Left lung (tissue), 14 donors: ENCODE measurements around the gene KRT6A. TPM values are rescaled to one million over a fixed set of nuclear protein-coding genes. Genes with fewer than 3 reads are reported as not detected.

Experiments
- ATAC-seq: fragments of 200-7000 bp; cut with Tn5 transposase; one replicate; pipeline ENCODE4 v1.9.1; 2020; ENCODE audit warnings: moderate library complexity
- DNase-seq, 4 donors: peaks; one replicate each; pipeline ENCODE4 v3.0.0-alpha.2; 2013 to 2020
- H3K27ac ChIP-seq, 2 donors: fragments of 200-600 bp; sonication (generic) in 1 of 2; one replicate each; pipeline versions ENCODE4 v1.5.0 to v1.8.0; 2020 to 2021
- H3K27me3 ChIP-seq, 2 donors: fragments of 200-600 bp; sonication (generic) in 1 of 2; one replicate each; pipeline versions ENCODE4 v1.5.0 to v1.8.0; 2020 to 2021
- H3K36me3 ChIP-seq, 2 donors: fragments of 200-600 bp; sonication (generic) in 1 of 2; one replicate each; pipeline versions ENCODE4 v1.5.0 to v1.8.0; 2020 to 2021
- H3K4me1 ChIP-seq, 2 donors: fragments of 200-600 bp; one replicate each; pipeline ENCODE4 v1.8.0; 2021
- H3K4me3 ChIP-seq, 2 donors: fragments of 200-600 bp; sonication (generic) in 1 of 2; one replicate each; pipeline versions ENCODE4 v1.5.0 to v1.8.0; 2020 to 2021; ENCODE audit warnings: mild to moderate bottlenecking in 1 of 2
- H3K9me3 ChIP-seq, 2 donors: fragments of 200-600 bp; sonication (generic) in 1 of 2; one replicate each; pipeline versions ENCODE4 v1.5.0 to v1.8.0; 2020 to 2021
- CTCF ChIP-seq, 2 donors: fragments of 200-600 bp; sonication (generic) in 1 of 2; IDR thresholded peaks; one replicate each; pipeline versions ENCODE4 v1.5.0 to v1.8.0; 2021; ENCODE audit warnings: antibody characterized with exemption in 2 of 2
- intact Hi-C, 2 donors: fragments of 100-400 bp; cut with DNase I; formaldehyde crosslinking; loops; one replicate each; pipeline versions ENCODE4 v1.11.2 to v1.14.2; 2022
- long read RNA-seq, 12 donors: library from polyadenylated mRNA in 2 of 12; unstranded in 2 of 12; transcript quantifications; one replicate each; pipeline ENCODE4 v2.0.0 and lab custom pipeline, GENCODE V29; 2019 to 2026
- polyA plus RNA-seq, 6 donors: library from polyadenylated mRNA; unstranded; fragments of 120-200 nt; gene quantifications; one replicate each; pipeline ENCODE4 v1.2.1, GENCODE V29; 2013; ENCODE audit not compliant: insufficient read length in 6 of 6
- total RNA-seq, 2 donors: library from RNA; stranded (reverse); fragmentation: NEBNext Ultra II Directional; extraction: Animal tissue kit (Norgen Biotek cat#: 25700); gene quantifications; one replicate each; pipeline ENCODE4 v1.2.1, GENCODE V29; 2021
- donor health status: DM: no; HTN: yes; CAD: no.
- donor health status: DM: no; HTN: no; CAD: no.

The KRT6A gene
- total RNA-seq (10 to 100 TPM; 24.4 to 32.0 TPM), polyA plus RNA-seq (not detected)
- long read RNA-seq, donor 1 = 0 reads
- long read RNA-seq, donor 2 = 0 reads
- long read RNA-seq, donor 3 = 0 reads
- long read RNA-seq, donor 4, transcript KRT6A-201 (9 exons, 2,310 nt) = major isoform, 15 of 22 reads
- long read RNA-seq, donor 4, partial matches to known transcripts = 7 of 22 reads
- long read RNA-seq, donor 4, other reads (novel, unspliced or antisense) = 0 of 22 reads
- long read RNA-seq, donor 5 = 0 reads
- long read RNA-seq, donor 6 = 0 reads
- long read RNA-seq, donor 7 = 0 reads
- long read RNA-seq, donor 8 = 0 reads
- long read RNA-seq, donor 9 = 0 reads
- long read RNA-seq, donor 10, transcript KRT6A-201 (9 exons, 2,310 nt) = major isoform, 41 of 45 reads
- long read RNA-seq, donor 10, partial matches to known transcripts = 3 of 45 reads
- long read RNA-seq, donor 10, other reads (novel, unspliced or antisense) = 1 of 45 reads
- long read RNA-seq, donor 11 = 0 reads
- long read RNA-seq, donor 12 = 0 reads

- H3K4me3 ChIP-seq = no peak within 1 kb of the TSS
- peaks cover 0 to 29% of the 10 kb centered on the region in 2 donors for H3K27me3 ChIP-seq
- no peak for DNase-seq
- no peak for ATAC-seq
- no peaks in the 10 kb centered on the region for H3K36me3 ChIP-seq
- no peak for TF ChIP-seq CTCF (IDR thresholded peaks at IDR 0.05)
- H3K9me3 ChIP-seq = no peaks in the 10 kb centered on the region
- H3K27ac ChIP-seq = no peak within 1 kb of the TSS
- intact Hi-C loops = no loop called here
- peaks cover 10 to 27% of the 10 kb centered on the region in 2 donors for H3K4me1 ChIP-seq
Measured at GRCh38 chr12:52493172-52493571, at the start of gene KRT6A. Gene KRT6A (minus strand): TSS chr12:52493257. CDS start chr12:52493188, 69 bp downstream.

DNA sequence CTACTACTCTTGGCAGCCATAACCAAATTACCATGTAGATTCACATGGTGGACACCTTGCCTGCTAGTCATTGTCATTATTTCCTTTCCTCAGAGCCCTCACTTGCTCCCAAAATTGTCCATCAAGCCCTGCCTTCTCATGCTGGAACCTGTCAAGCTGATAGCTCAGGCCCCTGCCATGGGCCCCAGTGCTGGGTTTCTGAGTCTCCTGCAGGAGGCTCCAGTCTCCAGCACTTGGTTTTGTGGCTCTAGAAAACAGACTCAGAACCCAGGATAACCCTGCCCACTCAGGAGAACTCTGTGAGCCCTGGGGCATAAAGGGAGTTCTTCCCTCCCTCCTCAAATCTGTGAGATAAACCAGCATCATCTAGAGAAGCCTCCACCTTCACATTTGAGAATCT, 49.1 kb upstream of the KRT6A start:
- ATAC-seq = no peak

DNA sequence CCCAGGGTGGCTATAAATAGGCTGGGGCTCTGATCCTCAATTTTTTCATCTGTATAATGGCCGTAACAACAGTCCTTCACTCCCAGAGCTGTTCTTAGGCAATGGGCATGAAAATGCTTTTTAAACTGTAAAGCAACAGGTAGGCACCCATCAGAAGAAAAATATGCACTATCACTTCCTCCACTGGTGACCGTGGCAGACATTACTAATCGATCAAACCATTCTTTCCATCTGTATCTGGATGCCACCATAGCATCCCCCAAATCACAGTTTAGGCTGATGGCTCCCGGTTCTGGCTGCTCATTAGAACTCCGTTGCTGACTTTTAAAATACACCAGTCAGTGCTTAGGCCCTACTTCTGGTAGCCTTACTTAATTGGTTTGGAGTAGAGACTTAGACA, 48.7 kb upstream of the KRT6A start:
- H3K4me1 ChIP-seq = no peaks in the 10 kb centered on the region
- no peak for ATAC-seq
- H3K36me3 ChIP-seq = no peaks in the 10 kb centered on the region
- TF ChIP-seq CTCF (IDR thresholded peaks at IDR 0.05) = no peak
- no peaks in the 10 kb centered on the region for H3K9me3 ChIP-seq
- H3K27me3 ChIP-seq = peaks cover 0 to 29% of the 10 kb centered on the region in 2 donors
- intact Hi-C loops = no loop called here
- no peak for DNase-seq
- no peak overlapping the region for H3K4me3 ChIP-seq
- no peak overlapping the region for H3K27ac ChIP-seq

More for the DNA sequence above, 49.1 kb upstream of the KRT6A start:
- no peak overlapping the region for H3K4me3 ChIP-seq
- no peak for TF ChIP-seq CTCF (IDR thresholded peaks at IDR 0.05)
- no peaks in the 10 kb centered on the region for H3K36me3 ChIP-seq
- intact Hi-C loops = no loop called here
- H3K27me3 ChIP-seq = peaks cover 0 to 33% of the 10 kb centered on the region in 2 donors
- H3K27ac ChIP-seq = no peak overlapping the region
- H3K4me1 ChIP-seq = no peaks in the 10 kb centered on the region
- DNase-seq = no peak
- H3K9me3 ChIP-seq = no peaks in the 10 kb centered on the region

DNA sequence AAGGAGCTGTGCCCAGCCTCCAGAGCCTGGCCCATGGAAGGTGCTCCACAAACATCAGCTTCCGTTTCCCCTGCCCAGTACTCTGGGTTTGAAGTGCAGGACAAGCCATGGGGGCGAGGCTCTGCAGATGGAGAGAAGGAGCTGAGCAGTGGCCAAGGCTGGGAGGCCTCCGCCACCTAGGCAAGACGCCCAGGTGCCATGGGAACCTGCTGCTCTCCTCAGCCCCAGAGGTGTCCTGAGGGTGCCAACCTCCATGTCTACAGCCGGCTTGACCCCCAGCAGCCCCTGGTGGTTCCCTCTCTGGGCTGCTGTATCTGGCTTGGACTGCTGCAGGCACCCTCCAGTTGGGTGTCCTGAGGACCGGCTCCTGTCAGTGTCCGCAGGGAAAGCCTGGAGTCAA, 47.5 kb upstream of the KRT6A start:
- Histone ChIP-seq H3K4me3 (no peak overlapping the region), H3K27ac (no peak overlapping the region), H3K9me3 (no peaks in the 10 kb centered on the region), H3K27me3 (peaks cover 0 to 17% of the 10 kb centered on the region in 2 donors), H3K36me3 (no peaks in the 10 kb centered on the region), H3K4me1 (no peaks in the 10 kb centered on the region)
- TF ChIP-seq CTCF (IDR thresholded peaks at IDR 0.05) = no peak
- ATAC-seq (no peak), DNase-seq (no peak)
- intact Hi-C loops = no loop called here

- no peak overlapping the region for H3K4me3 ChIP-seq
- intact Hi-C loops = no loop called here
- H3K27me3 ChIP-seq = peaks cover 0 to 16% of the 10 kb centered on the region in 2 donors
- H3K9me3 ChIP-seq = no peaks in the 10 kb centered on the region
- H3K4me1 ChIP-seq = no peaks in the 10 kb centered on the region
- TF ChIP-seq CTCF (IDR thresholded peaks at IDR 0.05) = no peak
- DNase-seq (no peak), ATAC-seq (no peak)
- no peaks in the 10 kb centered on the region for H3K36me3 ChIP-seq
- no peak overlapping the region for H3K27ac ChIP-seq
Measured at GRCh38 chr12:52539821-52540173, 46.7 kb upstream of the KRT6A start.
